Upper lobe of right lung (tissue), 1 donor: ENCODE data around the gene GTF2F2. TPM values are rescaled to one million over a fixed set of nuclear protein-coding genes. Genes with fewer than 3 reads are reported as not detected.

Source experiments
- ATAC-seq: fragments of 200-7000 bp; cut with Tn5 transposase; one replicate; pipeline ENCODE4 v1.9.1; 2020; ENCODE audit warnings: mild to moderate bottlenecking, moderate library complexity
- DNase-seq: peaks from one replicate; pipeline ENCODE4 v3.0.0-alpha.2; 2020
- H3K27ac ChIP-seq: fragments of 200-600 bp; one replicate; pipeline ENCODE4 v1.8.0; 2022
- H3K27me3 ChIP-seq: fragments of 200-600 bp; one replicate; pipeline ENCODE4 v1.8.0; 2022; ENCODE audit warnings: mild to moderate bottlenecking
- H3K36me3 ChIP-seq: fragments of 200-600 bp; one replicate; pipeline ENCODE4 v1.8.0; 2022
- H3K4me1 ChIP-seq: fragments of 200-600 bp; one replicate; pipeline ENCODE4 v1.8.0; 2022
- H3K4me3 ChIP-seq: fragments of 200-600 bp; one replicate; pipeline ENCODE4 v1.8.0; 2022; ENCODE audit warnings: mild to moderate bottlenecking
- H3K9me3 ChIP-seq: fragments of 200-600 bp; one replicate; pipeline ENCODE4 v1.8.0; 2022
- CTCF ChIP-seq: fragments of 200-600 bp; IDR thresholded peaks from one replicate; pipeline ENCODE4 v1.8.0; 2022; ENCODE audit warnings: antibody characterized with exemption
- intact Hi-C: fragments of 100-400 bp; cut with DNase I; formaldehyde crosslinking; loops from one replicate; pipeline ENCODE4 v1.11.0; 2022
- total RNA-seq: library from RNA; stranded (reverse); fragmentation: NEBNext Ultra II Directional; extraction: Animal tissue kit (Norgen Biotek cat#: 25700); gene quantifications from one replicate; pipeline ENCODE4 v1.2.1, GENCODE V29; 2021
- donor health status: DM: no; HTN: yes; CAD: no; lungs with severe emphysema.

Gene GTF2F2
- total RNA-seq, 1 donor from 2014 or later = 14.6 TPM

- ATAC-seq (no peak), DNase-seq (no peak)
- no peak for TF ChIP-seq CTCF
- Histone ChIP-seq H3K36me3 (peaks cover 17% of the 10 kb centered on the region), H3K9me3 (no peaks in the 10 kb centered on the region), H3K27ac (no peak overlapping the region), H3K4me3 (no peak overlapping the region), H3K27me3 (no peaks in the 10 kb centered on the region), H3K4me1 (no peaks in the 10 kb centered on the region)
- intact Hi-C loops = no loop called here
Observed at GRCh38 chr13:45141369-45141768, 21.1 kb downstream of the GTF2F2 start.

GRCh38 chr13:45142440-45143345 lies 22.4 kb downstream of the GTF2F2 start:
- H3K27ac ChIP-seq = no peak overlapping the region
- intact Hi-C loops = no loop called here
- H3K9me3 ChIP-seq = no peaks in the 10 kb centered on the region
- peaks cover 17% of the 10 kb centered on the region for H3K36me3 ChIP-seq
- DNase-seq (no peak), ATAC-seq (no peak)
- no peaks in the 10 kb centered on the region for H3K4me1 ChIP-seq
- H3K4me3 ChIP-seq = no peak overlapping the region
- H3K27me3 ChIP-seq = no peaks in the 10 kb centered on the region
- no peak for TF ChIP-seq CTCF

GRCh38 chr13:45143346-45143751 lies 23.0 kb downstream of the GTF2F2 start:
- ATAC-seq = no peak

GRCh38 chr13:45149964-45150363 lies 29.7 kb downstream of the GTF2F2 start:
- DNase-seq = no peak
- intact Hi-C loops = no loop called here

More at GRCh38 chr13:45143346-45143751, 23.0 kb downstream of the GTF2F2 start:
- H3K4me1 ChIP-seq = no peaks in the 10 kb centered on the region
- no peak for TF ChIP-seq CTCF
- no peaks in the 10 kb centered on the region for H3K27me3 ChIP-seq
- peaks cover 11% of the 10 kb centered on the region for H3K36me3 ChIP-seq
- no peak overlapping the region for H3K27ac ChIP-seq
- no peak overlapping the region for H3K4me3 ChIP-seq
- H3K9me3 ChIP-seq = no peaks in the 10 kb centered on the region
- no peak for DNase-seq
- intact Hi-C loops = no loop called here

GRCh38 chr13:45156565-45157361 lies 36.5 kb downstream of the GTF2F2 start:
- TF ChIP-seq CTCF = no peak
- no peaks in the 10 kb centered on the region for H3K4me1 ChIP-seq
- peaks cover 3% of the 10 kb centered on the region for H3K36me3 ChIP-seq
- H3K27me3 ChIP-seq = no peaks in the 10 kb centered on the region
- no peaks in the 10 kb centered on the region for H3K9me3 ChIP-seq
- intact Hi-C loops = no loop called here
- no peak overlapping the region for H3K4me3 ChIP-seq
- no peak for DNase-seq
- ATAC-seq = no peak
- no peak overlapping the region for H3K27ac ChIP-seq

More at GRCh38 chr13:45149964-45150363, 29.7 kb downstream of the GTF2F2 start:
- Histone ChIP-seq H3K27ac (no peak overlapping the region), H3K4me3 (no peak overlapping the region), H3K9me3 (no peaks in the 10 kb centered on the region), H3K27me3 (no peaks in the 10 kb centered on the region), H3K4me1 (no peaks in the 10 kb centered on the region), H3K36me3 (no peaks in the 10 kb centered on the region)
- ATAC-seq = no peak
- no peak for TF ChIP-seq CTCF
